Pulmonary artery endothelial cell (primary cell): Measurements from ENCODE around the gene CXCL10. TPM values are rescaled to one million over a fixed set of nuclear protein-coding genes. Genes with fewer than 3 reads are reported as not detected.
"Not testable (repeated sequence)": the region's sequence is repeated elsewhere in the genome, so short reads cannot be mapped to it uniquely, and the experiment has no call there.

Source experiments
- DNase-seq: peaks from one replicate; pipeline ENCODE4 v3.0.0-alpha.2; 2011; ENCODE audit warnings: low read depth, low spot score
- total RNA-seq: library from RNA; depleted of rRNA; stranded (reverse); fragments of >200 nt; gene quantifications from 2 replicates; pipeline ENCODE4 v1.2.3, GENCODE V29; 2014

The CXCL10 gene
- total RNA-seq, 1 donor from 2014 or later: 0.33 TPM

GRCh38 chr4:76028350-76028765 lies 5.1 kb upstream of the CXCL10 start:
- DNase-seq: peak; percentile 41

GRCh38 chr4:76024065-76024464 lies 768 bp upstream of the CXCL10 start:
- DNase-seq: no peak

- DNase-seq: no peak
Measured at GRCh38 chr4:76022677-76023076, 620 bp downstream of the CXCL10 start.

- no peak for DNase-seq
Measured at GRCh38 chr4:76022031-76022430, 1.3 kb downstream of the CXCL10 start.

- DNase-seq: no peak
Measured at GRCh38 chr4:76017056-76017686, 6.1 kb downstream of the CXCL10 start.

GRCh38 chr4:76016393-76016792 lies 6.9 kb downstream of the CXCL10 start:
- no peak for DNase-seq

GRCh38 chr4:76013540-76013939 lies 9.8 kb downstream of the CXCL10 start:
- no peak for DNase-seq

- no peak for DNase-seq
Measured at GRCh38 chr4:76012388-76012801, 10.9 kb downstream of the CXCL10 start.

- DNase-seq: no peak
Measured at GRCh38 chr4:76011700-76012387, 11.5 kb downstream of the CXCL10 start.

GRCh38 chr4:76011018-76011670 lies 12.2 kb downstream of the CXCL10 start:
- DNase-seq: no peak

- no peak for DNase-seq
Measured at GRCh38 chr4:76010576-76010975, 12.7 kb downstream of the CXCL10 start.

GRCh38 chr4:76009311-76009710 lies 14.0 kb downstream of the CXCL10 start:
- no peak for DNase-seq

- DNase-seq: no peak
Measured at GRCh38 chr4:76007089-76007862, 16.0 kb downstream of the CXCL10 start, which contains the start of gene CXCL9. TSS of gene CXCL9 (minus strand) at chr4:76007509. CDS start at chr4:76007449, 60 bp downstream.

GRCh38 chr4:76003620-76004019 lies 19.7 kb downstream of the CXCL10 start:
- no peak for DNase-seq

GRCh38 chr4:76003035-76003434 lies 20.3 kb downstream of the CXCL10 start:
- no peak for DNase-seq

GRCh38 chr4:76002176-76002575 lies 21.1 kb downstream of the CXCL10 start:
- peak; percentile 60 for DNase-seq

GRCh38 chr4:76001700-76002099 lies 21.6 kb downstream of the CXCL10 start:
- DNase-seq: no peak

GRCh38 chr4:76000279-76000678 lies 23.0 kb downstream of the CXCL10 start:
- no peak for DNase-seq

- DNase-seq: not testable (repeated sequence)
Measured at GRCh38 chr4:75998525-75999147, 24.7 kb downstream of the CXCL10 start.

- DNase-seq: no peak
Measured at GRCh38 chr4:75997946-75998345, 25.4 kb downstream of the CXCL10 start.

- DNase-seq: no peak
Measured at GRCh38 chr4:75997081-75997480, 26.2 kb downstream of the CXCL10 start.
